Measurements from ENCODE around the gene SMIM44. TPM values are rescaled to one million over a fixed set of nuclear protein-coding genes. Genes with fewer than 3 reads are reported as not detected.

Gene SMIM44
- total RNA-seq, 1 donor = not detected

DNA sequence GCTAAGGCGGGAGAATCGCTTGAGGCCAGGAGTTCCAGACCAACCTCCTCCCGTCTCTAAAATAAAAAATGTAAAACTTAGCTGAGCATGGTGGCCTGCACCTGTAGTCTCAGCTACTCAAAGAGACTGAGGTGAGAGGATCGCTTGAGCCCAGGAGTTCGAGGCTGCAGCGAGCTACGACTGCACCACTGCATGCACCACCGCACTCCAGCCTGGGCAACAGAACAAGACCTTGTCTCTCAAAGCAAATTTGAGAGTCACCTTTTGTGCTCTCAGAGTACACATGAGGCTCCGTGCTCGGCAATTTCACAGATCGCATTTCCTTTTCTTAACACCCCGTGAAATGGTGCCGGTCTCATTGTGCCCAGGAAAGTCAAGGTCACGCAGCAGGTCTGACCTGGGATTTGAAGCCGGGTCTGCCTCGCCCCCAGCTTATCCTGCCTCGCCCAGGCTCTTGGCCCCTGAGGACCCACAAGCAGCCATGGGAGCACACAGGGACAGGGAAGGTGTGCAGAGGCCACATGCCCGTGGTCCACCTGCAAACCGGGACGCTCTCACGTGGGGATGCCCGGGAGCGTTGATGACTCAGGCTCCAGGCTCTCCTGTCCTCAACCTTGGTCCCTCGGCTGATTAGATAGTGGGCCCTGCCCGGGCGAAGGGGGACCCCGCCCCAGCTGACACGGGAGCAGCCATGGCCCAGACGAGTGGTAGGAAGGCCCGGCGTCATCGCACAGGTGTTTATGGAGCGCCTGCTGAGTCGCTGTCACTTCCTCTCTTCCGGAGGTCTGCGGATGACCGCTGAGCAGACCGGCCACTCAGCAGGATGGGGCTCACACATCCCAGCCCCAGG lies 1.8 kb downstream of the SMIM44 start:
- Histone ChIP-seq H3K4me1 (ENCODE audit: insufficient read depth, low read length) (no peaks in the 10 kb centered on the region), H3K4me3 (ENCODE audit: insufficient read depth, low read length) (no peak overlapping the region), H2AFZ (ENCODE audit: low read length) (no peak overlapping the region), H4K20me1 (ENCODE audit: insufficient read depth, low read length) (no peaks in the 10 kb centered on the region), H3K27me3 (ENCODE audit: insufficient read depth, low read length) (peaks cover 41% of the 10 kb centered on the region), H3K9me3 (ENCODE audit: low read depth, low read length) (no peaks in the 10 kb centered on the region), H3K4me2 (ENCODE audit: insufficient read depth, low read length) (no peak overlapping the region), H3K27ac (ENCODE audit: low read depth, low read length) (no peak overlapping the region), H3K36me3 (ENCODE audit: insufficient read depth, low read length) (no peaks in the 10 kb centered on the region), H3K79me2 (ENCODE audit: insufficient read depth, low read length) (no peaks in the 10 kb centered on the region)
- DNase-seq (ENCODE audit: insufficient read length, low spot score, missing footprints) = peak; percentile 77
- TF ChIP-seq, protein P1, sequence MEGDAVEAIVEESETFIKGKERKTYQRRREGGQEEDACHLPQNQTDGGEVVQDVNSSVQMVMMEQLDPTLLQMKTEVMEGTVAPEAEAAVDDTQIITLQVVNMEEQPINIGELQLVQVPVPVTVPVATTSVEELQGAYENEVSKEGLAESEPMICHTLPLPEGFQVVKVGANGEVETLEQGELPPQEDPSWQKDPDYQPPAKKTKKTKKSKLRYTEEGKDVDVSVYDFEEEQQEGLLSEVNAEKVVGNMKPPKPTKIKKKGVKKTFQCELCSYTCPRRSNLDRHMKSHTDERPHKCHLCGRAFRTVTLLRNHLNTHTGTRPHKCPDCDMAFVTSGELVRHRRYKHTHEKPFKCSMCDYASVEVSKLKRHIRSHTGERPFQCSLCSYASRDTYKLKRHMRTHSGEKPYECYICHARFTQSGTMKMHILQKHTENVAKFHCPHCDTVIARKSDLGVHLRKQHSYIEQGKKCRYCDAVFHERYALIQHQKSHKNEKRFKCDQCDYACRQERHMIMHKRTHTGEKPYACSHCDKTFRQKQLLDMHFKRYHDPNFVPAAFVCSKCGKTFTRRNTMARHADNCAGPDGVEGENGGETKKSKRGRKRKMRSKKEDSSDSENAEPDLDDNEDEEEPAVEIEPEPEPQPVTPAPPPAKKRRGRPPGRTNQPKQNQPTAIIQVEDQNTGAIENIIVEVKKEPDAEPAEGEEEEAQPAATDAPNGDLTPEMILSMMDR (IDR thresholded peaks at IDR 0.05; ENCODE audit: extremely low read depth, low read depth, low read length) = no peak

DNA sequence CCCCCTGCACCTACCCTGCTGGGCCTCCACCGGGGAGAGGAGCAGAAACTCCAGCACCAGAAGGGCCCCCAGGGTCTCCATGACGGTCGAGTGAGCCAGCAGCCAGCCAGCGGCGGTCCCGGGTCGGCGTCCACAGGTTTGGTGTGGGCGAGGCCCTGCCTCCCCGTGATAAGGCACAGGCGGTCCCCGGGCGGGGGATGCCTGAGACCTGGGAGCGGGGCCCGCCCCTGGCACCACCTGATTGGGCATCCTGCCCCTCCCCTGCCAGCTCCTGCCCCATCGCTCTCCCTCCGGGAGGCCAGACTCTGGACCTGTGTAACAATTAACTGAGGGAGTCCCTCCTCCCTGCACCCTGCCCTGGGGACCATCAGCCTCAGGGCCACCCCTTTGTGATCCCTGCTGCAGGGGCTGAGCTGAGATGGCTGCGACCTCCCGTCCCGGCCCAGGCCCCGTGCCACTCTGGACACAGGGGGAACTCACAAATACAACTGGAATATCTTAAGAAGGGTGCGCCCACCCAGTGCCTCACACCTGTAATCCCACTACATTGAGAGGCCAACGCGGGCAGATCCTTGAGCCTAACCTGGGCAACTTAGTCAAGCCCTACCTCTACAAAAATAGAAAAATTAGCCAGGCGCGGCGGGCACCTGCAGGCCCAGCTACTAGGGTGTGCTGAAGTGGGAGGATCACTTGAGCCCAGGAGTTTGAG lies 2.7 kb downstream of the SMIM44 start, which contains the start of gene SMIM24:
Gene SMIM24, minus strand, starts transcription at position 143 of the 709 bp plus-strand sequence. Its CDS starts 62 bp downstream, at position 81.
- Histone ChIP-seq H3K4me1 (ENCODE audit: insufficient read depth, low read length) (no peaks in the 10 kb centered on the region), H3K4me3 (ENCODE audit: insufficient read depth, low read length) (no peak within 1 kb of the TSS), H3K27me3 (ENCODE audit: insufficient read depth, low read length) (peaks cover 41% of the 10 kb centered on the region), H3K9me3 (ENCODE audit: low read depth, low read length) (no peaks in the 10 kb centered on the region), H3K27ac (ENCODE audit: low read depth, low read length) (no peak within 1 kb of the TSS), H3K79me2 (ENCODE audit: insufficient read depth, low read length) (no peaks in the 10 kb centered on the region), H2AFZ (ENCODE audit: low read length) (no peak within 1 kb of the TSS), H4K20me1 (ENCODE audit: insufficient read depth, low read length) (no peaks in the 10 kb centered on the region), H3K4me2 (ENCODE audit: insufficient read depth, low read length) (no peak within 1 kb of the TSS), H3K36me3 (ENCODE audit: insufficient read depth, low read length) (no peaks in the 10 kb centered on the region)
- DNase-seq (ENCODE audit: insufficient read length, low spot score, missing footprints) = peak; percentile 85
- TF ChIP-seq, protein P1 (IDR thresholded peaks at IDR 0.05; ENCODE audit: extremely low read depth, low read depth, low read length) = no peak

DNA sequence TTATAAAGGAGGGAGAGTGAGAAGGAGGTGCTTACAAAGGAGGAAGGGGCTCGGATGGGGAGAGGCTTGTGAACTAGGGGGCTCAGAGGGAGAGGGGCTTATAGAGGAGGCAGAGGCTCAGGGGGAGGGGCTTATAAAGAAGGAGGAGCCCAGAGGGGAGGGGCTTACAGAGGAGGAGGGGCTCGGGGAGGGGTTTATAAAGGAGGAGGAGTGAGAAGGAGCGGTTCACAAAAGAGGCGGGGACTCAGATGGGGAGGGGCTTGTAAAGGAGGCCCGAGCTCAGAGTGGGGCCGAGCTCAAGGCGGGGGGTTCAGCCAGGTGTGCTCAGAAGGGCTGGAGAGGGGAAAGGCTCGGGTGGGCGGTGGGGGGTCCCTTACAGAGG lies 3.4 kb downstream of the SMIM44 start:
- Histone ChIP-seq H4K20me1 (ENCODE audit: insufficient read depth, low read length) (no peaks in the 10 kb centered on the region), H3K9me3 (ENCODE audit: low read depth, low read length) (no peaks in the 10 kb centered on the region), H2AFZ (ENCODE audit: low read length) (no peak overlapping the region), H3K4me2 (ENCODE audit: insufficient read depth, low read length) (no peak overlapping the region), H3K4me1 (ENCODE audit: insufficient read depth, low read length) (no peaks in the 10 kb centered on the region), H3K4me3 (ENCODE audit: insufficient read depth, low read length) (no peak overlapping the region), H3K27ac (ENCODE audit: low read depth, low read length) (no peak overlapping the region), H3K27me3 (ENCODE audit: insufficient read depth, low read length) (peaks cover 46% of the 10 kb centered on the region), H3K36me3 (ENCODE audit: insufficient read depth, low read length) (no peaks in the 10 kb centered on the region), H3K79me2 (ENCODE audit: insufficient read depth, low read length) (no peaks in the 10 kb centered on the region)
- DNase-seq (ENCODE audit: insufficient read length, low spot score, missing footprints) = peak; percentile 80
- TF ChIP-seq, protein P1 (IDR thresholded peaks at IDR 0.05; ENCODE audit: extremely low read depth, low read depth, low read length) = no peak

Measured in osteoblast (primary cell).